Osteoblast (primary cell): ENCODE measurements around the gene ATG5. TPM values are rescaled to one million over a fixed set of nuclear protein-coding genes. Genes with fewer than 3 reads are reported as not detected.

Source experiments
- DNase-seq: peaks from one replicate; pipeline ENCODE4 v3.0.0; 2011; ENCODE audit warnings: low spot score, mixed read lengths; ENCODE audit not compliant: insufficient read length; ENCODE audit errors: missing footprints
- H2AFZ ChIP-seq: 2 replicates; pipeline ENCODE4 v1.6.0; 2011; ENCODE audit warnings: mild to moderate bottlenecking, low read length
- H3K27ac ChIP-seq: 2 replicates; pipeline ENCODE4 v1.5.1; 2011; ENCODE audit warnings: mild to moderate bottlenecking, low read depth, low read length, moderate library complexity
- H3K27me3 ChIP-seq: 2 replicates; pipeline ENCODE4 v1.6.0; 2012; ENCODE audit warnings: mild to moderate bottlenecking, control low read depth, inconsistent platforms, low read length, moderate library complexity; ENCODE audit not compliant: insufficient read depth
- H3K36me3 ChIP-seq: 2 replicates; pipeline ENCODE4 v1.5.1; 2011; ENCODE audit warnings: mild to moderate bottlenecking, low read length, control low read depth, moderate library complexity; ENCODE audit not compliant: insufficient read depth
- H3K4me1 ChIP-seq: 2 replicates; pipeline ENCODE4 v1.5.1; 2011; ENCODE audit warnings: mild to moderate bottlenecking, low read length, control low read depth, moderate library complexity; ENCODE audit not compliant: insufficient read depth
- H3K4me2 ChIP-seq: 2 replicates; pipeline ENCODE4 v1.6.0; 2011; ENCODE audit warnings: mild to moderate bottlenecking, low read length; ENCODE audit not compliant: insufficient read depth
- H3K4me3 ChIP-seq: fragments of 200-600 bp; sonication (generic); 3 replicates; pipeline ENCODE4 v1.5.1; 2012; ENCODE audit warnings: mild to moderate bottlenecking, low read length, inconsistent platforms; ENCODE audit not compliant: insufficient read depth
- H3K79me2 ChIP-seq: 2 replicates; pipeline ENCODE4 v1.6.0; 2012; ENCODE audit warnings: mild to moderate bottlenecking, low read length, control low read depth, inconsistent platforms; ENCODE audit not compliant: insufficient read depth
- H3K9me3 ChIP-seq: 2 replicates; pipeline ENCODE4 v1.5.1; 2011; ENCODE audit warnings: low read depth, low read length, control low read depth
- H4K20me1 ChIP-seq: 2 replicates; pipeline ENCODE4 v1.6.0; 2012; ENCODE audit warnings: mild to moderate bottlenecking, low read length, control low read depth; ENCODE audit not compliant: insufficient read depth
- total RNA-seq: library from RNA; depleted of rRNA; stranded (reverse); fragments of >200 nt; gene quantifications from 2 replicates; pipeline ENCODE4 v1.2.3, GENCODE V29; 2012
- TF ChIP-seq, protein P1 (sequence below): IDR thresholded peaks from 2 replicates; pipeline ENCODE4 v1.5.1; 2011; ENCODE audit warnings: mild to moderate bottlenecking, low read depth, low read length, moderate library complexity; ENCODE audit errors: extremely low read depth

The ATG5 gene
- total RNA-seq, 1 donor = 59.0 TPM

DNA sequence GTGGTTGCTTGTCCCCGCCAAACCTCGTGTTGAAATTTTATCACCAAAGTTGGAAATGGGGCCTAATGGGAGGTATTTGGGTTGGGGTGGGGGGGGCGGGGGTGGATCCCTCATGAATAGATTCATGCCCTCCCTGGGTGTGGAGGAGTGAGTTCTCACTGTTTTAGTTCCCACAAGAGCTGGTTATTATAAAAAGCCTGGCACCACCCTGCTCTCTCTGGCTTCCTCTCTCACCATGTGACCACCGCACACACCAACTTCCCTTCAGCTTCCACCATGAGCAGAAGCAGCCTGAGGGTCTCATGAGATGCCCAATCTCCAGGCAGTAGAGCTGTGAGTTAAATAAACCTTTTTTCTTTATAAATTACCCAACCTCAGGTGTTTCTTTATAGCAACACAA lies 128.1 kb downstream of the ATG5 start:
- peaks cover 33% of the 10 kb centered on the region for H3K4me1 ChIP-seq
- H3K79me2 ChIP-seq = no peaks in the 10 kb centered on the region
- TF ChIP-seq, protein P1, sequence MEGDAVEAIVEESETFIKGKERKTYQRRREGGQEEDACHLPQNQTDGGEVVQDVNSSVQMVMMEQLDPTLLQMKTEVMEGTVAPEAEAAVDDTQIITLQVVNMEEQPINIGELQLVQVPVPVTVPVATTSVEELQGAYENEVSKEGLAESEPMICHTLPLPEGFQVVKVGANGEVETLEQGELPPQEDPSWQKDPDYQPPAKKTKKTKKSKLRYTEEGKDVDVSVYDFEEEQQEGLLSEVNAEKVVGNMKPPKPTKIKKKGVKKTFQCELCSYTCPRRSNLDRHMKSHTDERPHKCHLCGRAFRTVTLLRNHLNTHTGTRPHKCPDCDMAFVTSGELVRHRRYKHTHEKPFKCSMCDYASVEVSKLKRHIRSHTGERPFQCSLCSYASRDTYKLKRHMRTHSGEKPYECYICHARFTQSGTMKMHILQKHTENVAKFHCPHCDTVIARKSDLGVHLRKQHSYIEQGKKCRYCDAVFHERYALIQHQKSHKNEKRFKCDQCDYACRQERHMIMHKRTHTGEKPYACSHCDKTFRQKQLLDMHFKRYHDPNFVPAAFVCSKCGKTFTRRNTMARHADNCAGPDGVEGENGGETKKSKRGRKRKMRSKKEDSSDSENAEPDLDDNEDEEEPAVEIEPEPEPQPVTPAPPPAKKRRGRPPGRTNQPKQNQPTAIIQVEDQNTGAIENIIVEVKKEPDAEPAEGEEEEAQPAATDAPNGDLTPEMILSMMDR = no peak
- H3K27me3 ChIP-seq = no peaks in the 10 kb centered on the region
- no peak for DNase-seq
- no peak overlapping the region for H3K4me3 ChIP-seq
- H3K27ac ChIP-seq = no peak overlapping the region
- H3K4me2 ChIP-seq = no peak overlapping the region
- no peaks in the 10 kb centered on the region for H4K20me1 ChIP-seq
- no peaks in the 10 kb centered on the region for H3K9me3 ChIP-seq
- no peak overlapping the region for H2AFZ ChIP-seq
- no peaks in the 10 kb centered on the region for H3K36me3 ChIP-seq

DNA sequence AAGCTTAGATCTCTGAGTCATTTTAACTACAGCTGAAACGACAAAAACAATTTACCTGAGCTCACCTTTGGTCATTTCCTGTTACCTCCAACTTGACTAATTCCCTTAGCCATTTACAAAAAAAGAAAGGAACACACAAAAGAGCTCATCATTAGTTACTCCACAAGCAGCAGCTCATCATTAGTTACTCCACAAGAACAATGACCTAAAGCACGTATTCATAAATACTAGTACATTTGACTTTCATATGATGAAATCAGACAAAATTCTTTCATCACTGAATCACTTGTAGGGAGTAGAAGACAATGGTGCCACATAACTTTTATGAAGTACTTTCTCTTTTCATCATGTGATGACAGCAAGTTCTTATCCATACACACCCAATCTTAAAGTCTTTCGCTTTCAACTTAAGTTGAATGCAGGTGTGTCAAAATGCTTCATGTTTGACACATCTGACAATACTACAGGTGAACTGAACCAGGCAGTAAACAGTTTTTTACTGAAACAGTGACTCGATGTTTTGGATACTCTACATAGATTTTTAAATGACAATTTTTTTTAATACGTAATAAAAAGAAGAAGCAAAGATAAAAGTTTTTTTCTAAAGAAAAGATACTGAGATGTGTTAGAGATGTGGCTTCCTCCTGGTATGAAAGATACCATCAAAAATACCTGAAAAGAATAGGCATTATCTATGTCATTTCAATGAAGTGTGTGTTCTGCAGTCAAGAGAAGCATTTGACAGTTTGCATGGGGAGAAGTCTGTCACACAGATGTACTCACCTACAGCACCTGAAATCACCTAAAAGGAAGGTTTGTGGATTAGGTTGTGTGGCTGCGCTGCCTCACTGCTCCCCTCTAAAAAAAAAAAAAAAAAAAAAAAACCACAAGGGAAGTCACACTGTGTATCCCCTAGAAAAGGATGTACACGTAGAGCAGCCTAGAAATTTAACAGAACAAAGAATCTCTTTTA lies 130.3 kb downstream of the ATG5 start:
- no peak for DNase-seq
- Histone ChIP-seq H3K4me3 (no peak overlapping the region), H3K4me1 (peaks cover 35% of the 10 kb centered on the region), H4K20me1 (no peaks in the 10 kb centered on the region), H3K9me3 (no peaks in the 10 kb centered on the region), H2AFZ (no peak overlapping the region), H3K4me2 (peak overlapping the region; percentile 5), H3K27me3 (no peaks in the 10 kb centered on the region), H3K79me2 (no peaks in the 10 kb centered on the region), H3K36me3 (no peaks in the 10 kb centered on the region), H3K27ac (peak overlapping the region; percentile 70)
- TF ChIP-seq, protein P1 = no peak

DNA sequence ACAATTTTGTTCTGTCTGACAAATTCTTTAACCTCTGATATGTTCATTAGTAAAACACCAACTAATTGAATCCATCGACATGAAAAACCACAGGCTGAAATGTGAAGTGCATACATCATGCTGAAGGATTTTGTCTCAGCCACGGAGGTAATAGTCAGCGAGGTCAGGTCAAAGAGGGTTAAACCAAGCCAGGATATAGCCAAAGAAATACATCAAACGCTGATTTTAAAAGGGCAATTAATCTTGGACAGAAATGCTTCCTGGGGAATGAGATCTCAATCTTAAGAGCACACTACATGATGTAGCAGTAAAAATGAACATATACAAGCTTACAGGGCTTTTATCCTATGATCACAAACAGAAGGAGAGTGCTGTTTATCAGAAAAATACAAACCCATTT lies 132.7 kb downstream of the ATG5 start:
- TF ChIP-seq, protein P1 = no peak
- no peaks in the 10 kb centered on the region for H3K79me2 ChIP-seq
- no peaks in the 10 kb centered on the region for H3K9me3 ChIP-seq
- no peaks in the 10 kb centered on the region for H3K27me3 ChIP-seq
- no peaks in the 10 kb centered on the region for H3K36me3 ChIP-seq
- H3K4me1 ChIP-seq = peaks cover 35% of the 10 kb centered on the region
- DNase-seq = no peak
- H4K20me1 ChIP-seq = no peaks in the 10 kb centered on the region
- H3K4me3 ChIP-seq = peak overlapping the region; percentile 31
- H2AFZ ChIP-seq = peak overlapping the region; percentile 30
- H3K27ac ChIP-seq = peak overlapping the region; percentile 73
- H3K4me2 ChIP-seq = peak overlapping the region; percentile 72

DNA sequence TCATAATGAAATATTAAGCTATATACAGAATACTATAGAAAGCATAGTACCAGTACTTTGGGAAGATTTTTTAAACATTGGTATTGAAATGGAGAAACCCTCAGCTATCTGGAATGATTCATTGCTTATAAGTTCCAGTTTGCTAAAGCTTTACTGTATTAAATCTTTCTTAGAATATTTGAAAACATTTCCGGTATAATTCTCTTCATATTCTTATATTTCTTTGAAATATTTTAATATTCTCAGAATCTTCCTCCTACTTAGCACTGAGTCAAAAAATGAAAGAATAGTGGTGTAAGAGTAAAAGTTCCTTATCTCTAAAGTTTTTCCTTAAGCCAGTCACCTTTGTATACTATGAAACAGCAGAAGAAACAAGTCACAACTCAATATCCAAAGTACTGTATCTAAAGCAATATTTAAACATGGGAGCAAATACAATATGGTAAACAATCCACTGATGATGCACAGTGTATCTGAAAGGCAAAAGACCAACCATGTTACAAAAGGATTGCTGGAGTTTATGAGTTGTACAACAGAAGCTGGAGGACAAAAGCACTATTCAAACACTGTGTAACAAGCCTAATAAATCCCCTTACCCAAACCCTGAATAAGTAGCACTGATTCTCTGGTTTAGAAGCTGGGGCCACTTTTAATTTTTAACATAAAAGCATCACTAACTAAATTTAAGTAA lies 137.3 kb downstream of the ATG5 start:
- Histone ChIP-seq H3K4me3 (no peak overlapping the region), H3K36me3 (peaks cover 4% of the 10 kb centered on the region), H2AFZ (no peak overlapping the region), H3K4me1 (peaks cover 39% of the 10 kb centered on the region), H3K4me2 (peak overlapping the region; percentile 37), H3K9me3 (no peaks in the 10 kb centered on the region), H3K27me3 (no peaks in the 10 kb centered on the region), H3K79me2 (no peaks in the 10 kb centered on the region), H4K20me1 (no peaks in the 10 kb centered on the region), H3K27ac (peak overlapping the region; percentile 63)
- no peak for DNase-seq
- TF ChIP-seq, protein P1 = no peak
